GM19025 (cell line): Measurements from ENCODE around the gene CHCHD6.
"Not testable (repeated sequence)": the region's sequence is repeated elsewhere in the genome, so short reads cannot be mapped to it uniquely, and the experiment has no call there.

Source experiments
- ATAC-seq: cut with Tn5 transposase; IDR thresholded peaks from one replicate; pipeline ENCODE4 v1.9.1; 2021; ENCODE audit warnings: mild to moderate bottlenecking, low read depth, moderate library complexity; ENCODE audit not compliant: unreplicated experiment

CHCHD6 gene

GRCh38 chr3:126763035-126763434 is 59.0 kb downstream of the CHCHD6 start:
- no peak for ATAC-seq

DNA sequence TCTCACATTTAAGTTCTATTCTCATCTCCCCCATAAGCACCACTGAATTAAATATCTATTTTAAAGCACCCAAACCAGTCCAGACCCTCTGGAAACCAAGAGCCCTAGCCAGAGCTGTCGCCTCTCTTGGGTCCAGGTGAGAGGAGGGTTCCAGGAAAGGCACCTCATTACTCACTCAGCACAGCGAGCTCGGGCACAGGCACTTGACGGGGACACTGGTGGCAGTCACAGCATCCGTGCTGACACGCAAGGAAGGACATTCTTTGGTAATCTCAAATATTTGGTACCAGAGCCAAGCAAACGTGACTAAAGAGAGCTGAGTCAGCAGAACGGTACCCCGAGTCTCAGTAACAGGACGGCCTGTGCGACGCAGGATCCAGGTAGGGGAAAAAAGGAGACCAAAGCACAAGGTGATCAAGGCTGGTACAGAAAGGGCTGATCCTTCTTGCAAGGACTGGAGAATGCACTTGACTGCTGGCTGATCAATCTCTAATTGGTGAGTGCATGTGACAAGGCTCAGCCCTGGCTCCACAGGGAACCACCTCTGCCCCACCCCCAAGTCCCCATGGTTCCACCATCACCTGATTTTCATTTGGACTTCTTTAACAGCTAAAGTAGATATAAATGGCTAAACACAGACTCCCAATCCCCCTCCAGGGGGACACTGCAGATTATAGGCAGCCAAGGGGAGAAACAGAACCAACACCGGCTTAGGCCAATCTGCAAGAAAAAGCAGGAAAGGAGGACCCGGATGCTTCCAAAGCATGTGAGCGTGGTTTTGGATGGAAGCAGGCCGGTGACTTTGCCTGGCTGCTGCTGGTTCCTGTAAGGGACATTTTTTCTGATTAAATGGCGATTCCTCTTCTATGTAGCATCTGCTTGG is 61.4 kb downstream of the CHCHD6 start:
- no peak for ATAC-seq

DNA sequence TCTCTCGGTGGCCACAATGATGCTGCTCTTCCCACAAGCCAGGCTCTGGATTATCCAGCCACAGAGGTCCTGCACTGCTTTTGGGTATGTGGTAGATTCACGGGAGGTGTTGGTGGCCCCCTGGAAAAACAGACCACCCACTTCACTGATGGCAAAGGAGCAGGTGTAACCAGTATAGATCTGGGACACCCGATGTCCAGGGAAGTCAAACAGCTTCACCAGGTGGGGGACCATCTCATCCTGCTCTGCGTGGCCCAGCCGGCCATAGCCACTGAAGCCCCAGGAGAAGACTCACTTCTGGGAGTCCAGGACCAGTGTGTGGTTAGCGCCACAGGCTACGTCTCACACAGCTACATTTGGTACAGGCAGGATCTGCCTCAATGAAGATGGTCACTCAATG is 62.6 kb downstream of the CHCHD6 start:
- no peak for ATAC-seq

DNA sequence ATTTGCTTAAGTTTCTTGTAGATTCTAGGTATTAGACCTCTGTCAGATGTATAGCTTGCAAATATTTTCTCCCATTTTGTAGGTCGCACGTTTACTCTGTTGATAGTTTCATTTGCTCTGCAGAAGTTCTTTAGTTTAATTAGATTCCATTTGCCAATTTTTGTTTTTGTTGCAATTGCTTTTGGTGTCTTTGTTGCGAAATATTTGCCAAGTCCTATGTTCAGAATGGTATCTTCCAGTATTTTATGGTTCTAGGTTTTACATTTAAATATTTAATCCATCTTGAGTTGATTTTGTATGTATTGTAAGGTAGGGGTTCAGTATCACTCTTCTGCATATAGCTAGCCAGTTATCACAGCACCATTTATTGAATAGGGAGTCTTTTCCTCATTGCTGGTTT is 64.9 kb downstream of the CHCHD6 start:
- ATAC-seq: no peak

DNA sequence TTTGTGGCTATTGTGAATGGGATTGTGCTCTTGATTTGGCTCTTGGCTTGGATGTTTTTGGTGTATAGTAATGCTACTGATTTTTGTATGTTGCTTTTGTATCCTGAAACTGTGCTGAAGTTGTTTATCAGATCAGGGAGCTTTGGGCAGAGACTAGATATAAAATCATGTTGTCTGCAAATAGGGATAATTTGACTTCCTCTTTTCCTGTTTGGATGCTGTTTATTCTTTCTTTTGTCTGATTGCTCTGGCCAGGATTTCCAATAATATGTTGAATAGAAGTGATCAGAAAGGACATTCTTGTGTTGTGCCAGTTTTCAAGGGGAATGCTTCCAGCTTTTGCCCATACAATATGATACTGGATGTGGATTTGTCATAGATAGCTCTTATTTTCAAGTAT is 66.1 kb downstream of the CHCHD6 start:
- no peak for ATAC-seq

DNA sequence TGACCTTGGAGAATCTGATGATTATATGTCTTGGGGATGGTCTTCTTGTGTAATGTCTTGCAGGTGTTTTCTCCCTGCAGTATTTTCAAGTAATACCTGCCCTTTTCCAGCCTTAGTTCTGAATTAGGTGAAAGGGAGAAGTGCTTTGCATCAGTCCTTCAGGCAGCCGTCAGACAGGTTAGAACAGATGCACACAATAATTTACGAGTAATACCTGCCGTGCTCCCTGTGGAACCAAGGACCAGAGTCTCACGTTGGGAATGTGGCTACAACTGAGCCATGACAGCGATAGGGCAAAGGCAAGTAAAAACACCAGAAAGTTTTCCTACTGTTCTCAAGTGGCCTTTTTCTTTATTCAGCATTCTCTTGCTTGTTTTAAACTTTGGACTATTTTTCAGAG is 69.1 kb downstream of the CHCHD6 start:
- no peak for ATAC-seq

- ATAC-seq: no peak
Measured at GRCh38 chr3:126773783-126774182, 69.7 kb downstream of the CHCHD6 start.

DNA sequence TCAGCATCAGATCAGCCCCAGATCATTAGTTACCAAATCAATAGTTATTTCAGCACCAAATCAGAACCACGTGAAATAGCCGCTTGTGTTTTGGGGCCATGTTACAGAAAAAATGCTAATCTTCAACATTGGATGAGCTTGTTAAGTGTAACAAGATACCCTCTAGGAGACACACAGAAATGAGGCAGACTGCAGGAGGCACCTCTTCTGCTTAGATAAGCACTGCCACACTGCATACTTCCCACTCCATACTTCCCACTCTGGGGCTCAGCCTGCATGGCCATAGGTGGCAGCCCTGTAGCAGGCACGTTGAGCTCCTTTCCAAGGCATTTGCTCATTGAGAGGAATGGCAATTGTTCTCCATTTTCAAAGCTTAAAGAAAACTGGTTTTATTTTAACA is 73.3 kb downstream of the CHCHD6 start:
- ATAC-seq: no peak

GRCh38 chr3:126780666-126781065 is 76.6 kb downstream of the CHCHD6 start:
- no peak for ATAC-seq

GRCh38 chr3:126781406-126781805 is 77.4 kb downstream of the CHCHD6 start:
- no peak for ATAC-seq

DNA sequence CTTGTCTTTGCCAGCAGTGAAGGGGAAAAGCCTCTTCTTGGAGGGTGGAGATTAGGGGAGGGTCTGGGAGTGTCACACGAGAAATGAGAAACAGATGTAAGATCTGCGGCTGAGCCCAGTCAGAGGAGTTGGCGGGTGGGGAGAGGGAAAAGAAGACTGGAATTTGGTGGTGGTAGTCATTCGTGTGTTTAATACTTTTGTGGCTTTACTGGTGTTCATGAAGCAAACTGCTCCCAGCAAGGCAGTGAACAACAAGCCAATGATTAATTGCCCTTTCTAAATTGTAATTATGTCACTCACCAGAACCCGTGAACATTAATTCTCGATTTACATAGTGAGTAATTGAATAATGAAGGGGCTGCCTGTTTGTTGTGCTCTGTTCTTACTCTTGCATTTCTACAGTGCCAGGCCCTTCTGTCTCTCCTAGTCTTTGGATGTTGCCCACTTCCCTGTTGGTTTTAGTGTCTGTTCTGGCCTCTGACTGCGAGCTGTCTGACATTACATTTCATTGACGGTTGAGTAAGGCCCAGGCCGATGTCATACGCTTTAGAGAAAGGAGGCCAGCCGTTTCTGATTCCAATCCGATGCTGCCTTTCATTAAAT is 78.0 kb downstream of the CHCHD6 start:
- ATAC-seq: no peak

GRCh38 chr3:126782536-126782935 is 78.5 kb downstream of the CHCHD6 start:
- no peak for ATAC-seq

DNA sequence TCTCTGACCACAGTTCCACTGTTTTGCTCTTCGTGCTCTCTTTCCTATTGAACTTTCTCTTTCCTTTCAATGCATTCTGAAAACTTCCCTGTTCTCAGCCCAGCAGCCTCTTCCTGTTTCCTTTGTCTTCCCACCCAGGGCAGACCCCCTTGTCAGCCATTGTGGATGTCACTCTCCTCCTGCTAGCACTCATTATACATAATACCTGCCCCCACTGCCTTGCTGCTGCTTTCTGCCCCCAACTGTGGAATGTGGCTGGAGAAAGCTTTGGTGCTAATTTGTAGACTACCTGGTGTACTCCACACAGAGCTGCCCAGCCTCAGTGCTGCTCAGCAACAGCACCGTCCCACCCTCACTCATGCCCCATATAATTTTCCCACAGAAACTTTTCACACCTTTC is 80.2 kb downstream of the CHCHD6 start:
- no peak for ATAC-seq

DNA sequence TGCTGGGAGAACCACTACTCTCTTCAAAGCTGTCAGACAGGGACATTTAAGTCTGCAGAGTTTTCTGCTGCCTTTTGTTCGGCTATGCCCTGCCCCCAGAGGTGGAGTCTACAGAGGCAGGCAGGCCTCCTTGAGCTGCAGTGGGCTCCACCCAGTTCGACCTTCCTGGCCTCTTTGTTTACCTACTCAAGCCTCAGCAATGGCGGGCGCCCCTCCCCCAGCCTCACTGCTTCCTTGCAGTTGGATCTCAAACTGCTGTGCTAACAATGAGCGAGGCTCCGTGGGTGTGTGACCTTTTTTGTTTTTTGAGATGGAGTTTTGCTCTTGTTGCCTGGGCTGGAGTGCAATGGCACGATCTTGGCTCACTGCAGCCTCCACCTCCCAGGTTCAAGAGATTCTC is 87.3 kb downstream of the CHCHD6 start:
- ATAC-seq: not testable (repeated sequence)

- ATAC-seq: no peak
Measured at GRCh38 chr3:126792998-126793397, 89.0 kb downstream of the CHCHD6 start.

DNA sequence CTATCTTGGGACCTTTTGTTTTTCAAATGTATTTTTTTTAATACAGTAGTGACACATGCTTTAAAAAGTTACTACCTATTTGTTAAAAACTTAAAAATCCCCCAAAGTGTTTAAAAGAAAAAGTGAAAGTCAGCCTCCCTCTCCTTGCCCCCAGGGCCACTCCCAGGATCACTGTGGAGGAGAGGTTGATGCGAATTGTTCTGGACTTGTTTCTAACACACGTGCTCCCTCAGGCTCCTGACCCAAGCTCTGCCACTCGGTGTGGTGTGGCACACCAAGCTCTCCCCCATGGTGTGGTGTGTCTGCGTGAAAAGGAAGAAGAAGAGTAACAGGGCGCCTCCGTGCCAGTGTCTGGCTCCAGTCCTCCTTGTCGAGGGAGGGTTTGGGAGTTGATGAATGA is 93.5 kb downstream of the CHCHD6 start:
- no peak for ATAC-seq

DNA sequence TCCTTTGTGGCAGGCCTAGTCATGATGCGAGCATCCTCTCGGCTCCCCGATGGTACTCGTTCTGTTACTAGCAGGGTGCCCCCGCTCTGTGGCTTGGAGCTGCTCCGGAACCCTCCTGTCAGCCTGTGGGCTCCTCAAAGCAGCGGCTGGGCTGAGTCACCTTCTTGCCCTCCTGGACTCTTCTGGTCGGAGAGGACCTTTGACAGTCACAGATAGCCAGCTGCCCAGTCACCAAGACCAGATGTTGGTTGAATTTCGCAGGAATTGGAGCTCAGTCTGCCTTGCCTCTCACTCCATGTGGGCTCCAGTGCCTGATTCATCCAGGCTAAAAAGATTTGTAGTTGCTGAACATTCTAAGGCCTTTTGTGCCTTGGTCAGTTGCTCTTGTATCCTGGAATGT is 94.5 kb downstream of the CHCHD6 start:
- ATAC-seq: no peak

DNA sequence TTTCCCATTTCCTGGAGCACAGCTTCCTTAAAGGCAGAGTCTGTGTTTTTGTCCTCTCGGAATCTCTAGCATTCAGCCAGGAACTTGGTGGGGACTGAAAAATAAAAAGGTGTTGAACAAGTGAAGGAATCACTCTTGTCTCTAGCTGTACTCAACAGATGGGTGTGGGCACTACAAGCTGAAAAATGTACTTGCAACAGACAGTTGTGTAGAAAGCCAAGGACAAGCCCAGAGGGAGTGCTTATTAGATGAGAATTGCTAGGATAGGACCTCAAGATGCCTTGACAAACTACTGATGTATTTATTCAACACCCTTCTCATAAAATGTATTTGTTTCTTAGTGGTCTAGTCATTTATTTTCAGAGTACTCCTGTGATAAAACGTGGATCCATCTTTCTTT is 95.1 kb downstream of the CHCHD6 start:
- ATAC-seq: no peak

- not testable (repeated sequence) for ATAC-seq
Measured at GRCh38 chr3:126801312-126801711, 97.3 kb downstream of the CHCHD6 start.

DNA sequence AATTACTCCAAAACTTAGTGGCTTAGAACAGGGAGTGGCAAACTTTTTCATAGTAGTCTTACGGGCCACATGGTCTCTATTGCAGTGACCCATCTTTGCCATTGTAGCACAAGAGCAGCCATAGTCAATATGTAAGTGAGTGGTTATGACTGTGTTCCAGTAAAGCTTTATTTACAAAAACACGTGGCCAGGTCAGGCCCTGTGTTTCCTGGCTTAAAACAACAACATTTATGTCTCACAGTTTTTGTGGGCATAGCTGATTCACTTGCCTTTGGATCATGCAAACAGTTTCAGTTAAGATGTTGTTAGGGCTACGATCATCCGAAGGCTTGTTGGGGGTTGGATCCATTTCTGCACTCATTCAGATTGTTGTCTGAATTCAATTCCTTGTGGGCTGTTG is 103.8 kb downstream of the CHCHD6 start:
- no peak for ATAC-seq

DNA sequence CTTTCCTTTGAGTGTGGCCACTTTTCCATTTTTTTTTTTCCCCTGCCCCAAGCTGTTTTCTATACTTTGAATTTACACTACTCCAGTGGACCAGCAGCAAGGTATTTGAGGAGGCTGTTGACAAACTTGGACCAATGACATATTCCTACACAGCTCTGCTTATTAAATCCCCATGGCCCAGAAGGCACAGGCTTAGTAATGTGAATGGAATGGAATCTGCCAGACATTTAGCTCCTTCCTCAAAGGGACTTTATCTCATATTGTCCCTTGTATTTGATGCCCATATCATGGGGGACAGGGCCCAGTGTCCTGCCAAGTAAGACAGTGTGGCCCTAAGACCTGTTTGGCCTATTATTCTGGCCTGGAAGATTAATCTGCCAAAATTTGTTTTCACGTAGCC is 107.5 kb downstream of the CHCHD6 start:
- no peak for ATAC-seq

DNA sequence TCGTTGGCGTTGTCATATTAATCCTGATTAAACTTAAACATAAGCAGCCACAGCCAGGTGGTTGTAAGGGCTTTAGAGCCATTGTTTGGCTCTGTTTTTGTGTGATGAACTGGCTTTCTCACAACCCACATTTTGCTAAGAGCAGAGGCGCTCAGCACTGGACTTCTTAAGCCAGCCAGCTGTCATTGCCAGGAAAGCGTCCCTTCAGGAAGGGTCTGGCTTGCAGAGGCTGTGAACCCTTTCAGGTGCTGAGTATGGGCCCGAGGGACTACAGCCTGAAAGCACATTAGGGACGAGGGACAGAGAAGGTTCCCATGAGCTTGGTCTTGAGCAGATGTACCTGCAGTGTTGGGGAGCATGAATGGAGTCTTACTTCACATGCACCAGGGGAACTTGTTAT is 112.3 kb downstream of the CHCHD6 start:
- no peak for ATAC-seq
